ENCODE results near the gene ABHD6. TPM values are rescaled to one million over a fixed set of nuclear protein-coding genes. Genes with fewer than 3 reads are reported as not detected.

ABHD6 gene
- total RNA-seq, 1 donor from 2014 or later, result 6.1 TPM

DNA sequence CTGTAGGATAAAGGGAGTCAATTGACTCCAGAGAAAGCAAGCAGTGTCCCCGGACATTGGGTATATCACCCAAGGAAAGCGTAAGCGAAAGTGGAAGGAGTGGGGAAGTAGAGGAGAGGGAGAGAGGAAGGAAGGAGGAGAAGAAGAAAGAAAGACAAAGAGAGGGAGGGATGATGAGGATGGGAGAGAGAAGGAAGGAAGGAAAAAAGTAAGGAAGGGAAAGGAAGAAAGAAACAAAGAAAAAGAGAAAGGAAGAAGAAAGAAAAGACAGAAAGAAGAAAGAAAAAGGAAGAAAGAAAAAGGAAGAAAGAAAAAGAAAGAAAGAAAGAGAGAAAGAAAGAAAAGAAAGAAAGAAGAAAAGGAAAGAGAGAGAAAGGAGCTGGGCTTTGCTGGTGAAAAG is 27.7 kb upstream of the ABHD6 start:
- Mint-ChIP-seq H3K4me1 (ENCODE audit: low read depth) (peaks cover 4% of the 10 kb centered on the region), H3K27me3 (peaks cover 9% of the 10 kb centered on the region), H3K36me3 (ENCODE audit: insufficient read depth) (no peaks in the 10 kb centered on the region), H3K9me3 (ENCODE audit: low read depth) (no peaks in the 10 kb centered on the region), H3K4me3 (ENCODE audit: low read depth) (no peak overlapping the region), H3K27ac (peak overlapping the region; percentile 33)
- TF ChIP-seq, protein P1, sequence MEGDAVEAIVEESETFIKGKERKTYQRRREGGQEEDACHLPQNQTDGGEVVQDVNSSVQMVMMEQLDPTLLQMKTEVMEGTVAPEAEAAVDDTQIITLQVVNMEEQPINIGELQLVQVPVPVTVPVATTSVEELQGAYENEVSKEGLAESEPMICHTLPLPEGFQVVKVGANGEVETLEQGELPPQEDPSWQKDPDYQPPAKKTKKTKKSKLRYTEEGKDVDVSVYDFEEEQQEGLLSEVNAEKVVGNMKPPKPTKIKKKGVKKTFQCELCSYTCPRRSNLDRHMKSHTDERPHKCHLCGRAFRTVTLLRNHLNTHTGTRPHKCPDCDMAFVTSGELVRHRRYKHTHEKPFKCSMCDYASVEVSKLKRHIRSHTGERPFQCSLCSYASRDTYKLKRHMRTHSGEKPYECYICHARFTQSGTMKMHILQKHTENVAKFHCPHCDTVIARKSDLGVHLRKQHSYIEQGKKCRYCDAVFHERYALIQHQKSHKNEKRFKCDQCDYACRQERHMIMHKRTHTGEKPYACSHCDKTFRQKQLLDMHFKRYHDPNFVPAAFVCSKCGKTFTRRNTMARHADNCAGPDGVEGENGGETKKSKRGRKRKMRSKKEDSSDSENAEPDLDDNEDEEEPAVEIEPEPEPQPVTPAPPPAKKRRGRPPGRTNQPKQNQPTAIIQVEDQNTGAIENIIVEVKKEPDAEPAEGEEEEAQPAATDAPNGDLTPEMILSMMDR (IDR thresholded peaks at IDR 0.05; ENCODE audit: unreplicated experiment), result no peak
- DNase-seq (ENCODE audit: low spot score, unreplicated experiment), result no peak

DNA sequence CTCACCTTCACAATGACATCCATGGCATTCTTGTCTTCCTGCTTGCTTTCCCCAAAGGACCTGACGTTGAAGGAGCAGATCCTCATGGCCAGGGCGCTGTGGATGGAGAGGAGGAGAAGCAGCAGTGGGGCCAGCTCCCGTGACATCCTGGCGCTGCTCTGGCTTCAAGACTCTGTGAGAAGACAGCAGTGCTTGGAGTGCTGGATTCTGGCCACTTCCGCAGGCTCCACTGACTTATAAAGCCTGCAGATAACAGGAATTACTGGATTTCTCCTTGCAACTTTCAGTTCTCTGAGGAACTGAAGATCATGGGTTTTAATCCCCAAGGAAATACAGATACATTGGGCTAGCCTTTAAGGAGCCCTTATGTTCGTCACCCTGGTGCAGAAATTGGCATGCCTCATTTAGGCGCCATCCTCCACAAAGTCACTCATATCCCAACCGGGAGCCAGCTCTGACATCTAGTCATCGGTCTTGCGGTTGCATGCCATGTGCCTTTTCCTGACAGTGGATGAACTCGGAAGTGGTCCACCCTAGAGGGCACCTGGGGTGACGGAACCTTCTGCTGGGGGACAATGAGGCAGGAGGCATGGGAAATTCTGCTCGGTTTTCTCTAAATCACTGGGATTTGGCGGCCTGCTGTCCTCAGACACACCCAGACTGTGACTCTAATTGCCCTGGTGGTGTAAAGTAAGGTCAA is 26.7 kb upstream of the ABHD6 start, which contains the start of gene DNASE1L3:
TSS of gene DNASE1L3 (minus strand) at position 212 of the 700 bp plus-strand sequence. CDS start at position 146, 66 bp downstream.
- H3K36me3 Mint-ChIP-seq (ENCODE audit: insufficient read depth), result no peaks in the 10 kb centered on the region
- H3K27me3 Mint-ChIP-seq, result peaks cover 13% of the 10 kb centered on the region
- H3K27ac Mint-ChIP-seq, result peak within 1 kb of the TSS; percentile 33
- DNase-seq (ENCODE audit: low spot score, unreplicated experiment), result no peak
- H3K4me3 Mint-ChIP-seq (ENCODE audit: low read depth), result no peak within 1 kb of the TSS
- no peaks in the 10 kb centered on the region for H3K9me3 Mint-ChIP-seq (ENCODE audit: low read depth)
- TF ChIP-seq, protein P1 (IDR thresholded peaks at IDR 0.05; ENCODE audit: unreplicated experiment), result no peak
- H3K4me1 Mint-ChIP-seq (ENCODE audit: low read depth), result peaks cover 3% of the 10 kb centered on the region

DNA sequence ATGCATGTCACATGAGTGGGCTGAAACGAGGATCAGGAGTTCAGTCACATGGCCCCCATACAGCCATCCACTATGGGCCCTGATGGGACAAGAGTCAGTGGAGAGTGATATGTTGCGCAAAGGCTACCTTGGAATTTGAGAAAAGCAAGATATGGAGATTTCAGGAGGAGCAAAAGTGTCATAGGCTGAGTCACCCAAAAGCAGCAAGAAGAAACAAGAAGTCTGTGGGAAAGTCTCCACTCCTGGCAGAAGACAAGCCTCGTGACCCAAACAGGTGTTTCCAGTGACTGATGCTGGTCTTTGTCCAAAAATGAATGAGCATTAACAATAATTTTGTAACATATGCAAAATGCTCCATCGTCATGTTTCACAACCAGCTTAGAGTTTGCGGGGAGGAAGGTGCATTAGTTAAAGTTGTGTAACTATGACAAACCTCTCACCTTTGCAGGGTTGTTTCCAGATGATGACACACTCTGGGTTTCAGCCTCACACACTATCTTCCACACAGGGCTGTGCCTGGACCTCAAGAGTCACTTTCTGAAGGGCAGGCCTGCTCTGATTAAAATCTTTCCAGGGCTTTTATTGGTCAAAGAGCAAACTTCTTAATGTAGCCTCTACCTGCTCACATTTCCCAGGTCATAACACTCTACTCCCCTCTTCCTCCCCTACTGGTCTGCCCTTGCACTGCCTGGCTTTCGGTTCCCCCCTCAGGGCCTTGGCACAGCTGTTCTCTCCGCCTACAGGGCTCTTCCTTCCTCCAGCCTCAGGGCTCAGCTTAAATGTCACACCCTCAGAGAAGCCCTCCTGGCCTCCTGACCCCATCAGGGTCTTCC is 22.9 kb upstream of the ABHD6 start:
- Mint-ChIP-seq H3K36me3 (ENCODE audit: insufficient read depth) (no peaks in the 10 kb centered on the region), H3K27ac (no peak overlapping the region), H3K4me3 (ENCODE audit: low read depth) (no peak overlapping the region), H3K27me3 (peaks cover 18% of the 10 kb centered on the region), H3K9me3 (ENCODE audit: low read depth) (no peaks in the 10 kb centered on the region), H3K4me1 (ENCODE audit: low read depth) (peaks cover 3% of the 10 kb centered on the region)
- no peak for DNase-seq (ENCODE audit: low spot score, unreplicated experiment)
- TF ChIP-seq, protein P1 (IDR thresholded peaks at IDR 0.05; ENCODE audit: unreplicated experiment), result no peak

DNA sequence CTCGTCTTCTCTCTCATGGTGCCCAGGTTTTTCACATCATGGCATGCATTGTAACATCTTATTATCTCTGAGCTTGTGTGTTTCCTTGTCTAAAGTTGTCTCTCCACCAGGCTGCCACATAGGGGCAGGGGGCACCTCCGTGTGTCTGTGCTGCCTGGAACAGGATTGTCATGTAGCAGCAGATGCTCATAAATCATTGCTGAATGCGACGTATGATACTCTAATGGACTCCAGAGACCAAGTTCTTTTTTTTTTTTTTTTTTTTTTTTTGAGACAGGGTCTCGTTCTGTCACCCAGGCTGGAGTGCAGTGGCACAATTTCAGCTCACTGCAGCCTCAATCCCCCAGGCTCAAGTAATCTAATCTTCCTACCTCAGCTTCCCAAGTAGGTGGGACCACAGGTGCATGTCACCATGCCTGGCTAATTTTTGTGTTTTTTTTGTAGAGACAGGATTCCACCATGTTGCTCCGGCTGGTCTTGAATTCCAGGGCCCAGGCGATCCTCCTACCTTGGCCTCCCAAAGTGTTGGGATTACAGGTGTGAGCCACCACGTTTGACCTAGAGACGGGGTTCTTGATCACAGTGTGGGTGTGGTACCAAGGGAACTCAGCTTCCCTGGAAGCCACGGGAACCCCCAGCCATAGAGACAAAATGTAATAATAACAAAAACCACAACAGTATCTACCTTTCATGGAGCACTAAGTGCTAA is 22.1 kb upstream of the ABHD6 start:
- Mint-ChIP-seq H3K9me3 (ENCODE audit: low read depth) (no peaks in the 10 kb centered on the region), H3K27me3 (peaks cover 19% of the 10 kb centered on the region), H3K27ac (no peak overlapping the region), H3K4me3 (ENCODE audit: low read depth) (no peak overlapping the region), H3K4me1 (ENCODE audit: low read depth) (peaks cover 3% of the 10 kb centered on the region), H3K36me3 (ENCODE audit: insufficient read depth) (no peaks in the 10 kb centered on the region)
- TF ChIP-seq, protein P1 (IDR thresholded peaks at IDR 0.05; ENCODE audit: unreplicated experiment), result no peak
- DNase-seq (ENCODE audit: low spot score, unreplicated experiment), result no peak

Data from progenitor cell of endocrine pancreas (in vitro differentiated cells).